HUES64 (cell line): ENCODE data around the gene KCTD6.
A peak's percentile ranks its signal among the peaks of the same experiment; 100 is the strongest.

Experiments
- H3K27ac ChIP-seq: 2 replicates; pipeline ENCODE4 v1.7.0; 2013; ENCODE audit warnings: low read depth, low read length, inconsistent platforms
- H3K27me3 ChIP-seq: 2 replicates; pipeline ENCODE4 v1.6.1; 2013; ENCODE audit warnings: mild to moderate bottlenecking, low read length; ENCODE audit not compliant: insufficient read depth
- H3K36me3 ChIP-seq: 2 replicates; pipeline ENCODE4 v1.6.1; 2013; ENCODE audit warnings: mild to moderate bottlenecking, low read length; ENCODE audit not compliant: insufficient read depth
- H3K4me1 ChIP-seq: 2 replicates; pipeline ENCODE4 v1.6.1; 2013; ENCODE audit warnings: mild to moderate bottlenecking, low read length, moderate library complexity; ENCODE audit not compliant: insufficient read depth
- H3K4me3 ChIP-seq: 2 replicates; pipeline ENCODE4 v1.5.1; 2013; ENCODE audit warnings: mild to moderate bottlenecking, low read length, moderate library complexity
- H3K9ac ChIP-seq: 2 replicates; pipeline ENCODE4 v1.6.1; 2013; ENCODE audit warnings: mild to moderate bottlenecking, low read depth, low read length
- H3K9me3 ChIP-seq: 2 replicates; pipeline ENCODE4 v1.6.1; 2013; ENCODE audit warnings: low read depth, low read length; ENCODE audit not compliant: insufficient read depth
- WGBS: fragments of 150-250, 120-280 bp; methylation state at CpG from one replicate; pipeline ENCODE4 v1.1.7; 2013; ENCODE audit warnings: missing lambda C conversion rate; 5-methylcytosine and 5-hydroxymethylcytosine counted together

The KCTD6 gene

DNA sequence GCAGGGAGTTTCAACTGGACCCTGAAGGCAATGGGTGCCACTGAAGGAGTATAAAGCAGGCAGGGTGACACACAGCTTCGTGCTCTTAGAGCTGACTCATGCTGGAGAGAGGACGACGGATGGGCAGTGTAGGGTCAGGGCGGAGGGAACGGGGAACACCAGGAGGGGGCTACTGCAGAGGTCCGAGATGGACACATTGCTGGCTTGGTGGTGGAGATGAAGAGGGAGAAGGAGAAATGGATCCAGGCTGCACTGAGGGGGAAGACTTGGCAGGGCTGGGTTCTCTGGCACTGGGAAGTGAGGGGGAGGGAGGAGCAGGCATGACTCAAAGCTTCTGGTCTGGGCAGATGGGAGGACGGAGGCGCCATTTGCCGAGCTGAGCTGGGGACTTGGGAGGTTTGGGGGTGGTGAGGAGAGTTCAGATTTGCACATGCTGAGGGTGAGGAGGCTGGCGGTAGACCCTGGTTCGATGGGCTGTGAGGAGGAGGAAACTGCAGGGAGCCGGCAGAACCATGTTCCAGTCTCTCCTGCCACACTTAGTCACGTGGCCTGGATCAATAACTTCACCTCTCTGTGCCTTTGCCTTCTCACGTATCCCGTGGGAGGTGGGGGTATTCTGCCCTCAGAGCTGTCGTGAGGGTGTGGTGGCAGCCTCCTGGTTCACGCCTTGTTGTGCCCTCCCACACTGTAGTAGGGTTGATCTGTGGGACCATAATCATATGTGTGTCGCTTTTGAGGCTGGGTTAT is 4.6 kb upstream of the KCTD6 start:
- H3K9ac ChIP-seq = no peak overlapping the region
- 90% methylated on average over 18 of the region's 18 CpGs for WGBS
- H3K27me3 ChIP-seq = peaks cover 3% of the 10 kb centered on the region; the same call in 1 of the 2 replicates

DNA sequence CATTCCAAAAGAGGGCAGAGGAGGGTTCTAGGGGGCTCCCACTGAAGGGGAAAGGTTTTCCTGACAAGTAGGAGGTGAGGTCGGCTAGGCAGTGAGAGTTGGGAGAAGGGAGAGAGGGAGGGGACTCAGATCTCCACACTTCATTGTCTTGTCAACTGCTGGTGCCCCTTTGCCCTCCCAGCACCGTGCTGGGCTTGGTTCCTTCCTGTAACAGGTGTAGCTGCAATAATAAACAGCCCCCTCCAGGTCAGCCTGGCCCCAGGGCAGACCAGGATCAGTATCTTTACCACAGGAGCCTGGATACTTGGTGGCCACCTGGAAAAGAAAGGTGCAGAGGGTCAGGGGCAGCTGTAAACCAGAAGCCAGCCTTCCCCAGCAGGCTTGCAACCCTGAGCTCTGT is 2.9 kb upstream of the KCTD6 start:
- Histone ChIP-seq H3K36me3 (no peaks in the 10 kb centered on the region), H3K4me1 (peaks cover 23% of the 10 kb centered on the region), H3K27me3 (peaks cover 3% of the 10 kb centered on the region; the same call in 1 of the 2 replicates), H3K9me3 (no peaks in the 10 kb centered on the region), H3K27ac (no peak overlapping the region), H3K9ac (no peak overlapping the region), H3K4me3 (no peak overlapping the region)
- 46% methylated on average over 2 of the region's 2 CpGs for WGBS

More for the DNA sequence above, 4.6 kb upstream of the KCTD6 start:
- Histone ChIP-seq H3K36me3 (no peaks in the 10 kb centered on the region), H3K27ac (no peak overlapping the region), H3K4me3 (no peak overlapping the region), H3K9me3 (no peaks in the 10 kb centered on the region), H3K4me1 (peaks cover 10% of the 10 kb centered on the region; the same call in 1 of the 2 replicates)

DNA sequence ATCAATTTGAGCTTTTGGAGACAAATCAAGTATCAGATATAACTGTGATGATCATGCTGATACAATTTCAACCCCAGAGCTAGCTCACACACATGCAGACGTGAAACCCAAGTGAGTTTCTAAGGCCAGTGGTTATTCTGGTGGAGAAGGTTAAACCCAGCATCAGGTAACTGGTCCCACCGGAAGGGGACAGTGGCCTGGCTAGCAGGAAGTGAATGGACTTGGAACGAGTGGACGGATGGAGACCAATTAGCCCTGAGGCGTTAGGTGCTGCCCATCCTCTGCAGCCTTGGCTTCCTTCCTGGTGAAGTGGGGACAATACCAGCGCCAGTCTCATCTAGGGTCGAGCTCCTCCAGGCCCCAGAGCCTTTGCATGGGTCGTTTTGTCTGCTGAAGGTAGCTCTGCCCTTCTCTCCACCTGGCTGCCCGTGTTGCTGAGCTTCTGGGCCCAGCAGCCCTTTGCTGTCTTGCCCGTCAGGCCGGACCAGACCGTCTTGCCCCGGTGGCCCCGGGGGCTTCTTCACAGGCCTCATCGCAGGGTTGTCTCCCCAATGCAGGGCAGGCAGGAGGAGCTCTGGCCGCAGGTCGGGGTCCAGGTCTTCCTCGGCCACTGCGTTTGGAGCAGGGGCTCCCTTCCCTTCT is 915 bp upstream of the KCTD6 start:
- H3K9me3 ChIP-seq = no peaks in the 10 kb centered on the region
- peaks cover 39% of the 10 kb centered on the region for H3K4me1 ChIP-seq
- peaks cover 3% of the 10 kb centered on the region; the same call in 1 of the 2 replicates for H3K27me3 ChIP-seq
- 78% methylated on average over 19 of the region's 19 CpGs for WGBS
- no peak overlapping the region for H3K27ac ChIP-seq
- H3K9ac ChIP-seq = 0 out of 2 replicates have a peak overlapping the region, but pooled peaks have one; percentile 29
- no peaks in the 10 kb centered on the region for H3K36me3 ChIP-seq
- peak overlapping the region; percentile 60 for H3K4me3 ChIP-seq

DNA sequence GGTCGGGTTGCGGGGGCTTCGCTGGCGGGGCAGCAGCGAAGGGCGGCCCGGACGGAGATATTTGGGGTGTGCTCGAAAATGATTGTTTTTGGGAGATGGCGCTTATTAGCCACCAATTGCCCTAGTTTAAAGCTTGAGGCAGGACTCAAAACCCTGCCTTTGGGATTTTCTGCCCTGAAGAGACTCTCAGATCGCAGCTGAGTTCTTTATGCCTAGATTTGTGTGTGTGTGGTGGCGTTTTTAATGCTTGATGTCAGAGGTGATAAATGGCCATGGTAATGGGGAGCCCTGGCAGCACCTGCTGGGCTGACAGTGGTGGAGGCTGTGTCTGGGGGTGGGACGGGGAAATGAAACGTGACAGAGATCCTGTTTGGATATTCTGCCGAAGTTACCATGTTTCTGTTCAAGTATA is 604 bp downstream of the KCTD6 start:
- no peaks in the 10 kb centered on the region for H3K36me3 ChIP-seq
- peak overlapping the region; percentile 61; the same call in 1 of the 2 replicates for H3K27ac ChIP-seq
- peaks cover 53% of the 10 kb centered on the region for H3K4me1 ChIP-seq
- H3K9me3 ChIP-seq = no peaks in the 10 kb centered on the region
- peak overlapping the region; percentile 74 for H3K9ac ChIP-seq
- H3K27me3 ChIP-seq = peaks cover 2% of the 10 kb centered on the region; the same call in 1 of the 2 replicates
- peak overlapping the region; percentile 92 for H3K4me3 ChIP-seq
- 2% methylated on average over 15 of the region's 15 CpGs for WGBS

DNA sequence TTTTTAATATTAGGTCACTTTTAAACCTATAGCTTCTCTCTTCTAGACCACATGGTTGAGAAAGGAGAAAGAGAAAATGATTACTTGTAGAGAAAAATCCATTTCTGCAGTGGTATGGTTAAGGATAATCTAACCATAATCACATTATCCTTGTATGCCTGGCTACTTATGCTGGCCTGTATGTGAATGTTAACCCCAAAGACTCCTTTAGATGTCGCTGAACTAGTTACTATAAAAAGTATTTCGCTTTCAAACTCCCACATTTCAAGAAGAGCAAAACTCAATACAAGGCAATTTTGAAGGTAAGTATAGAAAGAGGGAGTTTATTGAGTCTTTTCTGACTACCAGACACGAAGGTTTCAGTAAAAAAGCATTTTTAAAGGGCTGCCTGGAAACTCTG is 2.2 kb downstream of the KCTD6 start:
- Histone ChIP-seq H3K36me3 (no peaks in the 10 kb centered on the region), H3K4me1 (peaks cover 56% of the 10 kb centered on the region), H3K27ac (no peak overlapping the region), H3K9ac (no peak overlapping the region), H3K9me3 (no peaks in the 10 kb centered on the region), H3K27me3 (no peaks in the 10 kb centered on the region), H3K4me3 (peak overlapping the region; percentile 92)
- 24% methylated on average over 2 of the region's 3 CpGs for WGBS

DNA sequence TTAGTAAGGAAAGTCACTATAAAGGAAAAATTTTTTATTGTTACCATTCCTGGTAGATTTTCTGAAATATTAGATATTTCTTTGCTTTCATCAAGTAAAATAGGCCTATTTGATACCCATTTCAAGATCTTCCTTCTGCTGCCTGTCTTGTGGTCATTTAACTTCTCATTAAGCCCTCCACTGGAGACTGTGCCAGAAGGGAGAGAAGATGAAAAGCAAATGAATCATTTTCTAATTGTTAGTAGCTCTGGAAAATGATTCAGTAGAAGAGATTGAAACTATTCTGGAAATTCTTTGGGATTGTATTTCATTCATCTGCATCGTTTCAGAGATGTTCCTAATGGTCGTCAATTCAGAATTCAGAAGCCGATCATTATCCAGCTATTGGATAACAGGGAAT is 3.2 kb downstream of the KCTD6 start:
- Histone ChIP-seq H3K9ac (no peak overlapping the region), H3K27me3 (no peaks in the 10 kb centered on the region), H3K4me3 (0 out of 2 replicates have a peak overlapping the region, but pooled peaks have one; percentile 92), H3K9me3 (no peaks in the 10 kb centered on the region), H3K27ac (peak overlapping the region; percentile 67; the same call in 1 of the 2 replicates), H3K4me1 (peaks cover 56% of the 10 kb centered on the region), H3K36me3 (0 out of 2 replicates have a peak, but pooled peaks cover 3% of the 10 kb centered on the region)
- 89% methylated on average over 3 of the region's 3 CpGs for WGBS

DNA sequence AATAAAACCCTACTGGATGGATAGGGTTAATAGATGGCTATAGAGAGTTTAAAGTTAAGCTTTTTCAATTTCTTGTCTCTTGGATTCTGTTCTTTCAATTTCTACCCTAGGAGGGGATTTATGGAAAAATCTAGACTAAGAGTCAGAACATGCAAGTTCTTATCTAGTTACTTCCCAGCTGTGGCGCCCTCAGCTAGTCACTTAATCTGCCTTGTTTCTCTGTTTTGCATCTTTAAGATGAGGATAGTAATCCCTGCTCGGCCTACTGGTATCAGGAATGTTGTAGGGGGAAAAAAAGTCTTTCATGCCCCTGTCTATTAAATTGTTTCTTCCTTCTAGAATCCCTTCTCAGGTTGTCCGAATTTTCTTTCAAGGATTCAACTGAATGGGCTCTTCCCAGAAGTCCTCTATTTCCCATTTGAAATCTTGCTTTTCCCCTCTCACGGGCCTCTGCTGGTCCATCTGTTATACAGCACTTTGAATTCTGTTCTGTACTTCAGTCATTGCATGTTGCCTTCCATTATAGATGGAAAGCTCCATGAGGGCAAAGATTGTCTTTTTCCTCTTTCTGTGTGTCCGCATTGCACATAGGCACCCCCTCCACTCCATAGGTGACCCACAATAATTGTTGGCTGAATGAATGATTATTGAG is 4.4 kb downstream of the KCTD6 start:
- WGBS = 27% methylated on average over 5 of the region's 5 CpGs
- no peak overlapping the region for H3K9ac ChIP-seq
- no peaks in the 10 kb centered on the region for H3K27me3 ChIP-seq
- no peak overlapping the region for H3K4me3 ChIP-seq
- H3K9me3 ChIP-seq = no peaks in the 10 kb centered on the region
- peak overlapping the region; percentile 67 for H3K27ac ChIP-seq
- H3K4me1 ChIP-seq = peaks cover 52% of the 10 kb centered on the region
- peaks cover 11% of the 10 kb centered on the region for H3K36me3 ChIP-seq

DNA sequence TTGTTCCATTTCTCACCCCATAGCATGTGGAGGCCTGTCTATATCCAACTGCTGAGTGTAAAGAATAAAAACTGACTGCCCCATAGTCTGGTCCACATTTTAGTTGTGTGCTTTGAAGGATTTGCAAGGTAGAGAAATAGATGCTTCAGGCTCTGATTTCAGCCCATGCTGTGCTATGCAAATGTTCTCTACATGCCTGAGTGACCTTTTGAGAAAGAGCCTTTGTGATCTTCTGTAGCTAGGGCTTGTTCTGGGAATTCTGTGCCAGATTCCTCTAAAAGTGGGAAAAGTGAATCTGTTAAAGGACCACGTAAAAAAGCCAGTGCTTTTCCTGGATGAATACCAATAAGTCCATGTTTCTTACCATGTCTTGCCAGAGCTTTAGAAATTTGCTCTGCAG is 5.2 kb downstream of the KCTD6 start:
- Histone ChIP-seq H3K27me3 (no peaks in the 10 kb centered on the region), H3K9me3 (no peaks in the 10 kb centered on the region), H3K4me3 (peak overlapping the region; percentile 27; the same call in 1 of the 2 replicates), H3K27ac (peak overlapping the region; percentile 84), H3K36me3 (peaks cover 19% of the 10 kb centered on the region), H3K4me1 (peaks cover 51% of the 10 kb centered on the region), H3K9ac (peak overlapping the region; percentile 39; the same call in 1 of the 2 replicates)
- 3% methylated on average over 1 of the region's 1 CpG for WGBS

DNA sequence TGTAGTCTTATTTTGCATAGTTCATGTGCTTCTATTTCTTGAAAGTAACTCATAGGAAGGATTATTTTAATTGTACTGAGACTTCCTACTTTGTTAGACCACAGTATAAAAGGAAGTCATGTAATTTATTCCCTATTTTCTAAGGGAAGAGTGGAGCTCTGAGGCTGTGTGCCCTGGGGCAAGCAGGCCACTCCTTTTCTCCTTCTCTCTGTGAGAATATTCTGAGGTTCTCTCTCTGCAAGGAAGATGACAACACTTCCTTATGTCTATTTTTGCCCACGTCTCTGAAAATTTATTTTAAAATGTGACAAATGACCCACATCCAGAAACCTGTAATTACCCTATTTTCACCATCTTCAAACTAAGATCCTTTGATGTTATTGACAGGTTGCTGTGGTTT is 11.0 kb downstream of the KCTD6 start:
- no peak overlapping the region for H3K9ac ChIP-seq
- no peak overlapping the region for H3K27ac ChIP-seq
- peaks cover 28% of the 10 kb centered on the region for H3K36me3 ChIP-seq
- H3K4me1 ChIP-seq = no peaks in the 10 kb centered on the region; the same call in 1 of the 2 replicates
- H3K27me3 ChIP-seq = no peaks in the 10 kb centered on the region
- WGBS = 92% methylated on average over 1 of the region's 1 CpG
- H3K9me3 ChIP-seq = no peaks in the 10 kb centered on the region
- no peak overlapping the region for H3K4me3 ChIP-seq

DNA sequence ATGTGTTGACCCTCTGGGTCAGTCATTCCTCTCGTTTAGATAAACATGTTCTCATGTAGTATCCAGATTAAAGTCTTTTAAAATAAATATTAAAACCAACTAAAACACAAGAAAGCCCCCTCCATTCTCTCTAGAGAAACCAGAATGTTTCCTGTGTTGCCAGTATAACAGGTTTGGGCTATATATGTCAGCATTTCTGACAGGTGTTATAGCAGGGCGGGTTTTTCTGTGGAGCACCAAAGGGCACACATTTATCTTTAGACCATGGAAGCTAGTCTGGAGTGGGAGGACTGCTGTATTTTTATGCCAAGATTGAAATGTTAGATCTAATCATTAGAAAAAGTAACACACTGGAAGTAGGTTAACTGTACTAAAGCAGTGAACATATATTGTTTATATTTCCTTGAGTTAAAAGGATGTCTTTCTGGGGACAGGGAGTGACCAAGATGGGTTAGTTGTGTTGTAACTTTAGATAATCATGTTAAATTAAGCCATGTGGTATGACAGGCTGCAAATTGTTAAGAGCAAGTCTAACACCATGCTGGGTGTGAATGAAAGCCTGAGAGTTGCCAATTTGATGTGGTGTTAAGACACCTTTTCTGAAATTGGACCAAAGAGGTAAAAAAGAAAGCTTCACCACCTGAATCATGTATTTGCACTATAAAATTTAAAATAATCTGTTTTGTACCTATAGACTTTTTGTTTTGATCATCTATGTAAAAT is 15.6 kb downstream of the KCTD6 start:
- WGBS = 100% methylated on average over 1 of the region's 2 CpGs
- Histone ChIP-seq H3K9ac (no peak overlapping the region), H3K4me3 (no peak overlapping the region), H3K27me3 (no peaks in the 10 kb centered on the region), H3K9me3 (no peaks in the 10 kb centered on the region), H3K27ac (no peak overlapping the region), H3K4me1 (no peaks in the 10 kb centered on the region; the same call in 1 of the 2 replicates), H3K36me3 (peaks cover 5% of the 10 kb centered on the region)
